Hepatocyte (in vitro differentiated cells): Measurements from ENCODE around the gene SDR42E1.

Experiments
- EZH2 ChIP-seq: fragments of 200-600 bp; sonication (generic); IDR thresholded peaks from 2 replicates; pipeline ENCODE4 v1.6.1; 2016; ENCODE audit warnings: antibody characterized with exemption, mild to moderate bottlenecking, borderline replicate concordance
- EZH2phosphoT487 ChIP-seq: fragments of 200-600 bp; sonication (generic); IDR thresholded peaks from one replicate; pipeline ENCODE4 v1.6.1; 2018; ENCODE audit warnings: antibody characterized with exemption, mild to moderate bottlenecking, low read depth, moderate library complexity; ENCODE audit not compliant: unreplicated experiment, severe bottlenecking
- TF ChIP-seq, protein P1 (sequence below): fragments of 200-600 bp; sonication (generic); IDR thresholded peaks from 2 replicates; pipeline ENCODE4 v1.5.1; 2016; ENCODE audit warnings: antibody characterized with exemption, mild to moderate bottlenecking; ENCODE audit not compliant: poor library complexity

- TF ChIP-seq, protein P1, sequence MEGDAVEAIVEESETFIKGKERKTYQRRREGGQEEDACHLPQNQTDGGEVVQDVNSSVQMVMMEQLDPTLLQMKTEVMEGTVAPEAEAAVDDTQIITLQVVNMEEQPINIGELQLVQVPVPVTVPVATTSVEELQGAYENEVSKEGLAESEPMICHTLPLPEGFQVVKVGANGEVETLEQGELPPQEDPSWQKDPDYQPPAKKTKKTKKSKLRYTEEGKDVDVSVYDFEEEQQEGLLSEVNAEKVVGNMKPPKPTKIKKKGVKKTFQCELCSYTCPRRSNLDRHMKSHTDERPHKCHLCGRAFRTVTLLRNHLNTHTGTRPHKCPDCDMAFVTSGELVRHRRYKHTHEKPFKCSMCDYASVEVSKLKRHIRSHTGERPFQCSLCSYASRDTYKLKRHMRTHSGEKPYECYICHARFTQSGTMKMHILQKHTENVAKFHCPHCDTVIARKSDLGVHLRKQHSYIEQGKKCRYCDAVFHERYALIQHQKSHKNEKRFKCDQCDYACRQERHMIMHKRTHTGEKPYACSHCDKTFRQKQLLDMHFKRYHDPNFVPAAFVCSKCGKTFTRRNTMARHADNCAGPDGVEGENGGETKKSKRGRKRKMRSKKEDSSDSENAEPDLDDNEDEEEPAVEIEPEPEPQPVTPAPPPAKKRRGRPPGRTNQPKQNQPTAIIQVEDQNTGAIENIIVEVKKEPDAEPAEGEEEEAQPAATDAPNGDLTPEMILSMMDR, result no peak
- no peak for TF ChIP-seq EZH2phosphoT487
- no peak for TF ChIP-seq EZH2
These were observed 65.6 kb downstream of the SDR42E1 start for GRCh38 chr16:81945665-81946064.
